Karpas-422 (cell line): ENCODE measurements around the gene FNDC3B. TPM values are rescaled to one million over a fixed set of nuclear protein-coding genes. Genes with fewer than 3 reads are reported as not detected.
"Not testable (repeated sequence)": the region's sequence is repeated elsewhere in the genome, so short reads cannot be mapped to it uniquely, and the experiment has no call there.

Experiments used
- DNase-seq: peaks from one replicate; pipeline ENCODE4 v3.0.0-alpha.2; 2015
- H2AFZ ChIP-seq: fragments of 200-600 bp; sonication (generic); 2 replicates; pipeline ENCODE4 v1.6.1; 2014; ENCODE audit warnings: antibody characterized with exemption, low read length, mixed read lengths
- H3K27ac ChIP-seq: fragments of 200-600 bp; sonication (generic); 2 replicates; pipeline ENCODE4 v1.5.1; 2014; ENCODE audit warnings: mild to moderate bottlenecking, low read length, moderate library complexity
- H3K27me3 ChIP-seq: fragments of 200-600 bp; sonication (generic); 2 replicates; pipeline ENCODE4 v1.6.1; 2014; ENCODE audit warnings: low read length, mixed read lengths
- H3K36me3 ChIP-seq: fragments of 200-600 bp; sonication (generic); 2 replicates; pipeline ENCODE4 v1.6.1; 2014; ENCODE audit warnings: low read length, mixed read lengths; ENCODE audit not compliant: insufficient read depth
- H3K4me1 ChIP-seq: fragments of 200-600 bp; sonication (generic); 2 replicates; pipeline ENCODE4 v1.6.1; 2014; ENCODE audit warnings: mild to moderate bottlenecking, low read length, mixed read lengths
- H3K4me2 ChIP-seq: fragments of 200-600 bp; sonication (generic); 2 replicates; pipeline ENCODE4 v1.6.1; 2014; ENCODE audit warnings: low read length, low read depth, mild to moderate bottlenecking; ENCODE audit not compliant: poor library complexity, severe bottlenecking
- H3K4me3 ChIP-seq: fragments of 200-600 bp; sonication (generic); 2 replicates; pipeline ENCODE4 v1.5.1; 2014; ENCODE audit warnings: mild to moderate bottlenecking, antibody characterized with exemption, low read length, mixed read lengths
- H3K79me2 ChIP-seq: fragments of 200-600 bp; sonication (generic); 2 replicates; pipeline ENCODE4 v1.6.1; 2014; ENCODE audit warnings: mild to moderate bottlenecking, low read length, mixed read lengths
- H3K9ac ChIP-seq: fragments of 200-600 bp; sonication (generic); 2 replicates; pipeline ENCODE4 v1.6.0; 2014; ENCODE audit warnings: low read length
- H3K9me2 ChIP-seq: fragments of 200-600 bp; sonication (generic), shearing (Covaris generic); replicated peaks from 2 replicates; pipeline ENCODE4 v1.6.0; 2014; ENCODE audit warnings: mild to moderate bottlenecking, low read length, moderate library complexity; ENCODE audit not compliant: insufficient read depth
- H3K9me3 ChIP-seq: fragments of 300-700, 200-600 bp; sonication (generic); 2 replicates; pipeline ENCODE4 v1.6.1; 2014; ENCODE audit warnings: low read length, mixed read lengths
- H4K20me1 ChIP-seq: fragments of 200-600 bp; sonication (generic); 2 replicates; pipeline ENCODE4 v1.6.1; 2014; ENCODE audit warnings: mild to moderate bottlenecking, antibody characterized with exemption, low read length, low read depth; ENCODE audit not compliant: insufficient read depth
- total RNA-seq: library from RNA; depleted of rRNA; stranded (reverse); fragments of >200 nt; shearing (Covaris generic); gene quantifications from 2 replicates; pipeline ENCODE4 v1.2.3, GENCODE V29; 2014; ENCODE audit warnings: low replicate concordance

The FNDC3B gene
- total RNA-seq, 1 experiment from 2014 or later: 2.6 TPM

DNA sequence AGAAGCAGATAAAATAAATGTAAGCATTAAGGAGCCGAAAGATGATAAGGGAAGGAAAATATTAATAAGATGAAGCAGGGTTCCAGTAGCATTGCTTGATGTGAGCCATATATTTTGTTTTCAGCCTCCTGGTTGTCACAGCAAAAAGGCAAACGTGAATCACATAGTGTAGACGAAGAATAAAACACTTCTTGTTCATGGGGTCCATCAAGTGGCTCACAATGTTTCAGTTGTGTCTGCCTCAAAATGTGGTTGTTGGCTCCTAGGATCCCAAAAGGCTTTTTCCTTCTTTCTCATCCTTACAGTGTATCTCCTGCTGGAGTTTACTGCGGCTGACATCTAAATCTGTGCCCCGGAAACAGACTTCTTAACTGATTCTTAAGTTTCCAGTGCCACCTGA, 213.8 kb downstream of the FNDC3B start:
- H3K79me2 ChIP-seq: no peaks in the 10 kb centered on the region
- no peaks in the 10 kb centered on the region for H3K36me3 ChIP-seq
- H3K9me3 ChIP-seq: no peaks in the 10 kb centered on the region
- H2AFZ ChIP-seq: no peak overlapping the region
- no peaks in the 10 kb centered on the region for H3K27me3 ChIP-seq
- H3K4me3 ChIP-seq: no peak overlapping the region
- no peaks in the 10 kb centered on the region for H3K4me1 ChIP-seq
- H3K4me2 ChIP-seq: no peak overlapping the region
- H3K9ac ChIP-seq: no peak overlapping the region
- H3K27ac ChIP-seq: no peak overlapping the region
- no peak for DNase-seq
- H3K9me2 ChIP-seq: no peaks in the 10 kb centered on the region
- no peaks in the 10 kb centered on the region for H4K20me1 ChIP-seq

DNA sequence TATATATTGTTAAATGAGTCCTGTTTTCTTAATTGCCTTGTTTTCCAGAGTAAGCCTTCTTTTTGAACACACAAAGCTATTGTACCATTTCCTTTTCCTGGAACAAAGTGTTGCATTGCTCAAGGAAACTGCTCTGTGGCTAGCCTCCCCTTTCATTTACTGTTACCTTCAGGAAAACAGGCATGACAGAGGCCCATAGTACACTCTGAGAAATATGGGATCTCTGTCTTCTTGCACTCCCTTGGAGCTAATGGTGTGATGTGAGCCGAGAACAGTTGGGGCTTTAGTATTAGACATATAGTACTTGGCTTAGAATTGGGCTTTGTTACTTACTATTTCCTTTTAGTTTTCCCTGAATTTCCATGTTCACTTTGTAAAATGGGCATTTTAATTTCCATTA, 215.2 kb downstream of the FNDC3B start:
- no peak overlapping the region for H3K4me3 ChIP-seq
- H3K9ac ChIP-seq: no peak overlapping the region
- H2AFZ ChIP-seq: no peak overlapping the region
- DNase-seq: no peak
- H3K9me2 ChIP-seq: no peaks in the 10 kb centered on the region
- no peaks in the 10 kb centered on the region for H3K27me3 ChIP-seq
- H3K4me1 ChIP-seq: no peaks in the 10 kb centered on the region
- H3K36me3 ChIP-seq: no peaks in the 10 kb centered on the region
- no peaks in the 10 kb centered on the region for H4K20me1 ChIP-seq
- no peak overlapping the region for H3K4me2 ChIP-seq
- H3K79me2 ChIP-seq: no peaks in the 10 kb centered on the region
- H3K27ac ChIP-seq: no peak overlapping the region
- H3K9me3 ChIP-seq: no peaks in the 10 kb centered on the region

DNA sequence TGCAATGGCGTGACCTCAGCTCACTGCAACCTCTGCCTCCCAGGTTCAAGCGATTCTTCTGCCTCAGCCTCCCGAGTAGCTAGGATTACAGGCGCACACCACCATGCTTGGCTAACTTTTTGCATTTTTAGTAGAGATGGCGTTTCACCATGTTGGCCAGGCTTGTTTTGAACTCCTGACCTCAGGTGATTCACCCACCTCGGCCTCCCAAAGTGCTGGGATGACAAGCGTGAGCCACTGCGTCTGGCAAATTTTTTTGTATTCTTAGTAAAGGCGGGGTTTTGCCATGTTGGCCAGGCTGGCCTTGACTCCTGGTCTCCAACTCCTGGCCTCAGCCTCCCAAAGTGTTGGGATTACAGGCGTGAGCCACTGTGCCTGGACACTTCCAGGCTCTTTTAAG, 215.9 kb downstream of the FNDC3B start:
- not testable (repeated sequence) for H3K9me2 ChIP-seq, H4K20me1 ChIP-seq, H2AFZ ChIP-seq, H3K9ac ChIP-seq, H3K4me3 ChIP-seq, H3K79me2 ChIP-seq, H3K4me1 ChIP-seq, H3K4me2 ChIP-seq, H3K27ac ChIP-seq, H3K36me3 ChIP-seq, H3K9me3 ChIP-seq, DNase-seq, H3K27me3 ChIP-seq

DNA sequence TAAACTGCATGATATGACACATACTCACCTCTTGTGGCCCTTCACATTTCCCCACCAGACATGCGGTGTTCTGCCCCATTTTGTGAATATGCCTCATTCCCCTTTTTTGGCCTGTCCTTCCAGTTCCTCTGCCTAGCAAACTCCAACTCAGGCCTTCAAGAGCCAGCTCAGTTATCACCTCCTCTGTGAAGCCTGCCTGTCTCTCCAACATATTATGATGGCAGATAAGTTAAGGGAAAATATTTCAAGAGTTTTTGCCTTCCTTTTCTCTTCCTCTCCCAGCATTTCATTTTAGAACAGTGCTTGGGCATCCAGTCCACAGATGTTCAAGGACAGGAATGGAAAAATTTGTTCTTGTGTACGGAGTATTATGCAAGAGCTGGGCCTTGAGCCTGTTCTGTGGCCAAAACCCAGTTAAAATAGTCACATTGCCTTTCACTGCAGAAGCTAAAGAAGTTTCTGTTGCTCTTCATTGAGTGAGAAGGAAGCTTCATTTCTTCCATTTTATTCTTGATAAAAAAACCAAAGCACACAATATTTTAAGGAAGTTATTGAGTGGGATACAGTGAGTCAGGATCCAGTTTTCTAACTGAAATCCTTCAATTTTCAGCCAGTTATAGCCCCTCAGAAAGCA, 216.8 kb downstream of the FNDC3B start:
- Histone ChIP-seq H3K27me3 (no peaks in the 10 kb centered on the region), H3K4me2 (no peak overlapping the region), H3K9ac (no peak overlapping the region), H4K20me1 (no peaks in the 10 kb centered on the region), H3K36me3 (no peaks in the 10 kb centered on the region), H3K4me3 (no peak overlapping the region), H3K9me2 (no peaks in the 10 kb centered on the region), H3K79me2 (no peaks in the 10 kb centered on the region), H3K27ac (no peak overlapping the region), H3K4me1 (no peaks in the 10 kb centered on the region), H3K9me3 (no peaks in the 10 kb centered on the region), H2AFZ (no peak overlapping the region)
- DNase-seq: no peak

DNA sequence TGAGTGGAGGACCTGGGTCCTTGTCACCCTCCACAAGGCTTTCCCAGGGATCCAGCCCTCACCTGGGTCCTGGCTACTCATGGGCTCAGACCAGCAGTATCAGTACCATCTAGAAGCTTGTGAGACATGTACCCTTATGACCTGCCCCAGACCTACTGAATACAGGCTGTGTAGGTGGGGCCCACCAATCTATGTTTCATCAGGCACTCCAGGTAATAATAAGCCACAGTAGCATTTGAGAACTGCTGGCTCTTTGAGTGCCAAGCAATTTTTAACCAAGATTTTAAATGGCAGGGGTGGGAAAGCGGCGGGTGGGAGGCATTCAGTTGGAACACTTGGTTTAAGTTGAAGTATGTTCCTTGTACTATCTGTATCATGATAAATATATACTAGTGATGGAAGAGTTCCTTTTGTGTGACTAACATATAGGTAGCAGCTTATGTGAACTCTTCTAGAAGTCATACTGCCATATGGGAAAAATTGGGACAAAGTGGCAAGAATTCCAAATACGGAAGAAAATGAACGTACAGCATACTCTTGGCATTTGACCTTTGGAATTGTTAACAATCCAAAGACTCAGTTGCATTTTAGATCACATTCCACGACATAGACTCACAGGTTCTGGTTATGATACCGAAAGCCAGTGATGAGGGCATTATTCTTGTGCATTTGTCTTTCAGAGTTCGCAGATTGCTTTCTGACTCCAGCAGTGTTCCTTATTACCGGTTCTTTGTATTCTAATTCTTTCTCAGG, 218.4 kb downstream of the FNDC3B start:
- no peaks in the 10 kb centered on the region for H3K4me1 ChIP-seq
- no peaks in the 10 kb centered on the region for H3K9me2 ChIP-seq
- H2AFZ ChIP-seq: no peak overlapping the region
- H3K79me2 ChIP-seq: no peaks in the 10 kb centered on the region
- no peaks in the 10 kb centered on the region for H3K27me3 ChIP-seq
- H3K9ac ChIP-seq: no peak overlapping the region
- no peak overlapping the region for H3K27ac ChIP-seq
- no peak overlapping the region for H3K4me2 ChIP-seq
- no peaks in the 10 kb centered on the region for H3K9me3 ChIP-seq
- no peaks in the 10 kb centered on the region for H4K20me1 ChIP-seq
- no peaks in the 10 kb centered on the region for H3K36me3 ChIP-seq
- DNase-seq: no peak
- H3K4me3 ChIP-seq: no peak overlapping the region

DNA sequence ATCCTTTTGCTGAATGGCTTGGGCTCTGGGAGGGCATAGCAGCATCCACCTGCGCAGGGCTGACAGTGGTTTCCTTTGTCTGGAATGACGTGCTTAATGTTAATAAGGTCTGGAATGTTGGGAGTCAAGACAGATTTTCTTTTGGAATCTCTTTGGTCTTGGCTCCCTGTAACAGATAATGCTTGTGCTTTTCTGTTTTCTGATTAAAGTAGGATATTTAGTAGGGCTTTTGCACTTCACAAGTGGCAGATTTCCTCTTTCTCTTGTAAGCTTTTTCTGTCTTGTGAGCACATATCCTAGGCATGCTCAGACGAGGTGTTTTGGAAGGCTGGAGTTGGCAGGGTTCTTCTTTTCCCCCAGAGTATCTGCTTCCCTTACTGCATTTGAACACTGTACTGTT, 219.2 kb downstream of the FNDC3B start:
- Histone ChIP-seq H4K20me1 (no peaks in the 10 kb centered on the region), H3K79me2 (no peaks in the 10 kb centered on the region), H3K4me2 (no peak overlapping the region), H3K9me2 (no peaks in the 10 kb centered on the region), H3K9ac (no peak overlapping the region), H3K27ac (no peak overlapping the region), H3K36me3 (no peaks in the 10 kb centered on the region), H2AFZ (no peak overlapping the region), H3K9me3 (no peaks in the 10 kb centered on the region), H3K4me3 (no peak overlapping the region), H3K27me3 (no peaks in the 10 kb centered on the region), H3K4me1 (no peaks in the 10 kb centered on the region)
- DNase-seq: no peak

DNA sequence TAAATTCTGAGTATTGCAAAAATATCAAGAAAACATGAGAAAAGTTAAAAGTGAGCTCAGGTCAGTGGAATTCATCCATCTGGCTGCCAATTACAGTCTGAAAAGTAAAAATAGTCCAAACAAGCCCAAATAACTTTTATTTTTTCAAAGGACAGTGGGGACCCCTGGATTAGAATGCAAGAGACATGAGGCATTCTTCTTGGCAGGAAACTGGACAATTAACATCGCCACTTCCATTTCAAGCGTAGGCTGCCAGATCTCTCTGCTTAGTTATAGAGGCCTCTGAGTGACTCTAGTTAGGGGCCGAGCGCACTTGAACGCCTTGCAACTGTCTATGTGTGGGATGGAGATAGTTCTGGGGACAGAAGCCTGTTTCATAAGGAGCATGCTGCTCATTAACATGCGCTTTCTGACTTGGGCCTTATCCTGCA, 219.7 kb downstream of the FNDC3B start:
- no peak overlapping the region for H3K4me2 ChIP-seq
- H4K20me1 ChIP-seq: no peaks in the 10 kb centered on the region
- no peaks in the 10 kb centered on the region for H3K9me2 ChIP-seq
- no peak overlapping the region for H3K4me3 ChIP-seq
- no peaks in the 10 kb centered on the region for H3K4me1 ChIP-seq
- H3K36me3 ChIP-seq: no peaks in the 10 kb centered on the region
- H3K27me3 ChIP-seq: no peaks in the 10 kb centered on the region
- no peaks in the 10 kb centered on the region for H3K9me3 ChIP-seq
- no peak for DNase-seq
- H3K27ac ChIP-seq: no peak overlapping the region
- no peak overlapping the region for H2AFZ ChIP-seq
- no peak overlapping the region for H3K9ac ChIP-seq
- H3K79me2 ChIP-seq: no peaks in the 10 kb centered on the region

DNA sequence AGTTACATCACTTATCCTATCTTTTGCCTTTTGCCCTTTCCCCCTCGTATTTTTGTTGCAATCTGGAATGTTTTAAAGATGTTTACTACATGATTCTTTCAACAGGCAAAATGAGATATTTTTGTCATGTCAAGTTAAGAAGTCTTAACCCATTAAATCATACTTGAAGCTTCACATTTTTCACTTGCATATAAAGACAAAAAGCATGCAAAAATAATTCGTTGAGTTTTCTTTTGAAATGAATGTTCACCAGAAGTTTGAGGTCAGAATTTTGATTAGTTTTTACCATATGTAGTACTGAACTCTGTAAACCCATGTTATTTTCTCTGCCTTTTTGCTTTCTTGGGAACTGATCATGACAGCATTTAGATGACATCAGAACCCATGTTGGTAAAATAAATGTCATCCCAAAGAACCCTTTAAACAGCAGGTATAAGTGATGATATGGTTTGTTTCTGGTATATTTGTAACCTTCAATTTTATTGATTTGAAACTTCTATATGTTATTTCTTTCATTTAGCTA, 220.4 kb downstream of the FNDC3B start:
- Histone ChIP-seq H3K79me2 (no peaks in the 10 kb centered on the region), H3K27me3 (no peaks in the 10 kb centered on the region), H3K4me2 (no peak overlapping the region), H3K9ac (no peak overlapping the region), H3K4me3 (no peak overlapping the region), H3K9me3 (no peaks in the 10 kb centered on the region), H3K36me3 (no peaks in the 10 kb centered on the region), H3K27ac (no peak overlapping the region), H4K20me1 (no peaks in the 10 kb centered on the region), H2AFZ (no peak overlapping the region), H3K9me2 (no peaks in the 10 kb centered on the region), H3K4me1 (no peaks in the 10 kb centered on the region)
- DNase-seq: no peak
